ENCODE measurements around the gene GNPDA1. TPM values are rescaled to one million over a fixed set of nuclear protein-coding genes. Genes with fewer than 3 reads are reported as not detected.

The GNPDA1 gene
- total RNA-seq, 1 donor from 2014 or later: 89.8 TPM

GRCh38 chr5:142007237-142007544 is 5.6 kb downstream of the GNPDA1 start:
- Histone ChIP-seq H3K27me3 (no peaks in the 10 kb centered on the region), H3K9ac (no peak overlapping the region), H3F3A (ENCODE audit: low read depth) (no peaks in the 10 kb centered on the region), H3K4me2 (no peak overlapping the region), H3K4me1 (no peaks in the 10 kb centered on the region), H4K20me1 (ENCODE audit: low read depth) (no peaks in the 10 kb centered on the region), H3K4me3 (no peak overlapping the region), H3K79me2 (ENCODE audit: low read depth) (no peaks in the 10 kb centered on the region), H3K27ac (no peak overlapping the region), H3K9me3 (ENCODE audit: low read depth) (no peaks in the 10 kb centered on the region), H3K36me3 (no peaks in the 10 kb centered on the region), H2AFZ (replicated peaks) (no peak overlapping the region)
- H3K27ac Mint-ChIP-seq: no peak overlapping the region
- H3K27me3 Mint-ChIP-seq (ENCODE audit: insufficient read depth, low read depth): peaks cover 2% of the 10 kb centered on the region
- peaks cover 5% of the 10 kb centered on the region for H3K4me1 Mint-ChIP-seq
- H3K4me3 Mint-ChIP-seq: no peak overlapping the region
- no peaks in the 10 kb centered on the region for H3K9me3 Mint-ChIP-seq
- H3K36me3 Mint-ChIP-seq: peaks cover 23% of the 10 kb centered on the region
- no peak for DNase-seq (ENCODE audit: low spot score)
- TF ChIP-seq EZH2 (IDR thresholded peaks at IDR 0.05) (no peak), EZH2phosphoT487 (IDR thresholded peaks at IDR 0.05) (no peak), CTCF (IDR thresholded peaks at IDR 0.05) (no peak)

DNA sequence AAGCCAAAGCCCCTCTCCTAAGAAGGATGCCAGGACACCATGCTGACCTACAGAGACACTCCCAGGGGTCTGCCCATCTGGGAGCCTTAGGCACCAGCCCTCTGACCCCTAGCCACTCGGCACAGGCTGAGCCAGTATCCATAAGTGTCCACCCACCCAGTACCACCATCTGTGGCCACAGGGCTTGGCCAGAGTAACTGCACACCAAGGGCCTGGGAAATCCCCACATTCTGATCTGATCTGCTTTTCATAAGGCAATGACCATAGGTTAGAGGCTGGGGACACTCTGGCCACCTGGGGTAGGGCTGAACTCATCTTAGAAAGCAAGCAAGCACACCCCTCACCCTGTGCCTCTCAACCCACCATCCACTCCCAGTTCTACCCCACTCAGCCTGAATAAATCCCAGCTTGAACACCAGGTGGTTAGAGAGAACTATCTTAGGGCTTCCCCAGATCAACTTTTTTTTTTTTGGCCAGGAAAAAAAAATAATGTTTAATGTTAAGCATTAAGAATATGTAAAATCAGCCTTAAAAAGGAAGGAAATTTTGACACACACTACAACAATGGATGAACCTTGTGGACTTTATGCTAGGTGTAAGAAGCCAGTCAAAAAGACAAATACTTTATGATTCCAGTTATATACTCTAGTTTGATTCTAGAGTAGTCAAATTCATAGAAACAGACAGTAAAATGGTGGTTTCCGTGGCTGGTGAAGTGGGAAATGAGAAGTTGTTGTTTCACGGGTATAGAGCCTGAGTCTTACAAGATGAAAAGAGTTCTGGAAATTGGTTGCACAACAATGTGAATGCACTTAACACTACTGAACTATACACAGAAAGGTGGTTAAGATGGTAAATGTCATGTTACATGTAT is 6.2 kb downstream of the GNPDA1 start:
- Histone ChIP-seq H2AFZ (replicated peaks) (no peak overlapping the region), H4K20me1 (ENCODE audit: low read depth) (no peaks in the 10 kb centered on the region), H3K79me2 (ENCODE audit: low read depth) (no peaks in the 10 kb centered on the region), H3K27me3 (no peaks in the 10 kb centered on the region), H3K4me3 (no peak overlapping the region), H3K4me2 (no peak overlapping the region), H3K9me3 (ENCODE audit: low read depth) (no peaks in the 10 kb centered on the region), H3K27ac (no peak overlapping the region), H3K4me1 (no peaks in the 10 kb centered on the region), H3K36me3 (no peaks in the 10 kb centered on the region), H3K9ac (no peak overlapping the region), H3F3A (ENCODE audit: low read depth) (no peaks in the 10 kb centered on the region)
- peaks cover 23% of the 10 kb centered on the region for H3K36me3 Mint-ChIP-seq
- DNase-seq (ENCODE audit: low spot score): no peak
- H3K27ac Mint-ChIP-seq: no peak overlapping the region
- no peaks in the 10 kb centered on the region for H3K9me3 Mint-ChIP-seq
- no peak for TF ChIP-seq EZH2phosphoT487 (IDR thresholded peaks at IDR 0.05)
- no peak for TF ChIP-seq EZH2 (IDR thresholded peaks at IDR 0.05)
- no peak for TF ChIP-seq CTCF (IDR thresholded peaks at IDR 0.05)
- no peaks in the 10 kb centered on the region for H3K4me1 Mint-ChIP-seq
- H3K27me3 Mint-ChIP-seq (ENCODE audit: insufficient read depth, low read depth): peaks cover 2% of the 10 kb centered on the region
- H3K4me3 Mint-ChIP-seq: no peak overlapping the region

GRCh38 chr5:142003266-142003800 is 9.5 kb downstream of the GNPDA1 start:
- peaks cover 4% of the 10 kb centered on the region for H3F3A ChIP-seq (ENCODE audit: low read depth)
- H4K20me1 ChIP-seq (ENCODE audit: low read depth): no peaks in the 10 kb centered on the region
- peaks cover 25% of the 10 kb centered on the region for H3K36me3 Mint-ChIP-seq
- H3K9ac ChIP-seq: no peak overlapping the region
- H3K27me3 Mint-ChIP-seq (ENCODE audit: insufficient read depth, low read depth): peaks cover 2% of the 10 kb centered on the region
- H3K79me2 ChIP-seq (ENCODE audit: low read depth): no peaks in the 10 kb centered on the region
- no peaks in the 10 kb centered on the region for H3K9me3 ChIP-seq (ENCODE audit: low read depth)
- H3K4me1 Mint-ChIP-seq: no peaks in the 10 kb centered on the region
- H3K27ac Mint-ChIP-seq: no peak overlapping the region
- no peak overlapping the region for H3K27ac ChIP-seq
- no peaks in the 10 kb centered on the region for H3K9me3 Mint-ChIP-seq
- H3K27me3 ChIP-seq: no peaks in the 10 kb centered on the region
- H3K4me1 ChIP-seq: no peaks in the 10 kb centered on the region
- no peaks in the 10 kb centered on the region for H3K36me3 ChIP-seq
- no peak for DNase-seq (ENCODE audit: low spot score)
- H3K4me3 Mint-ChIP-seq: no peak overlapping the region
- TF ChIP-seq EZH2phosphoT487 (IDR thresholded peaks at IDR 0.05) (no peak), EZH2 (IDR thresholded peaks at IDR 0.05) (no peak), CTCF (IDR thresholded peaks at IDR 0.05) (no peak)
- no peak overlapping the region for H3K4me2 ChIP-seq
- no peak overlapping the region for H3K4me3 ChIP-seq
- H2AFZ ChIP-seq (replicated peaks): no peak overlapping the region
